ENCODE measurements around the gene EHMT2. TPM values are rescaled to one million over a fixed set of nuclear protein-coding genes. Genes with fewer than 3 reads are reported as not detected.
A peak's percentile ranks its signal among the peaks of the same experiment; 100 is the strongest.

Gene EHMT2
- total RNA-seq, 4 donors from 2014 or later, result 26.9 to 47.7 (median 38.7) TPM

DNA sequence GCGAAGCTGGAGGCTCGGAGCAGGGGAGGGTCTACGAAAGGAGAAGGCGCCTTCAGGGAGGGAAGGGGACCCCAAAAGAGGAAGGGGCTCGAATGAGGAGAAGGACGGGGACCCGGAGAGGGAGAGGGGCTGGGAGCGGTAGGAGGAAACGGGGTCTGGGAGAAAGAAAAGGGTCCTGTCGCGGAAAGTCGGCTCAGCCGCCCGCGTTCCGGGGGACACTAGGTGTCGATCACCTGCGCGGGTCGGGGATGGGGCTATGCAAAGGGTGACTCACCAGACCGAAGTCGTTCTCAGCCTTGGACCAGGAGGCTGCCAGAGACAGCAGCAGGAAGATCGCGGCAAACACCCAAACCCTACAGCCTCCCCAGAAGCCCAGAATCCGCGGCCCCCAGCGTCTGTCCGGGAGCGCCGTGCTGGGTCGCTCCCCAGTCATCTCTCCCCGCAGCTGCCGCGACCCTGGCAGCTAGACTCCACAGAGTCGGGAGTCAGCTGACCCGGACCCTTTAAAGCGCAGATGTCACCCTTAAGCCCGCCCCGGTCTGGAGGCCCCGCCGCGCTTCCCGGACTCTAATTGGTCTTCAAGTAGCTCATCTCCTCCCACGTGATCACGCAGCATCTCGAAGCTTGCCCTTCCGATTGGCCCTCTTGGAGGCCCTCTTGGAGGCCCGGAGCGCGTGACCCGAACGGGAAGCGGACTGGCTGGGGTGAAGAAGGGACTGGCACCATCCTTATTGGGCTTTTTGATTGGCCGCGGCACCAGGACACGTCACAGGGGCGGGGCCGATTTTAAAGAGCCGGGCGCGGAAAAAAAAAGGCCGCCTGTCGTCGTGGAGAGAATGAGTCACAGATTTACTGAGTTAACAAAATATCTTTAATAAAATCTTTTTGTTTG, 34.9 kb downstream of the EHMT2 start, which contains the start of gene NEU1:
TSS of gene NEU1 (minus strand) at position 478 of the 892 bp plus-strand sequence. CDS start at position 433, 45 bp downstream.
- 1% methylated on average over 52 of the region's 64 CpGs for WGBS, 2 donors
- intact Hi-C loops (cut with DNase I), result loop anchor here (5.0 kb wide), 1 partner anchor 35 kb away; the partner anchor contains the start of gene EHMT2

DNA sequence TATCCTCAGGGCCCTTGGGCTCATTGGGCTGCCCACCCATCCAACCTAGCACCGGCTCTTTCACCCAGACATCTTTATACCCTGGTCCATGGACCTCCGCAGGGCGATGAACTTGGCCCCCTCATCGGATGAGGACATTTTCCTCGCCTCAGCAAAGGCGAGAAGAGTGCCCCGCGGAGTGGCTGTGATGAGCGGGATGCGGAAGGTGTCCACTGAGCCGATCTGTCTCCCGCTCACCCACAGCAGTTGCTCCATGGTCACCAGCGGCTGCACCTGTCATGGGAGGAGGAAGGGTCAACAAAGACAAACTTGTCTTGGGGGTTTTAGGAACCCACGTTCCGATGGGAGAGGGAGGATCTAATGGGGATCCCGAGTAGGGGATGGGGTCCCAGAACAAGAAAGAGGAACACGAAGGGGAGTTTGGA, 35.6 kb downstream of the EHMT2 start:
- Histone ChIP-seq H3K36me3 (peaks cover 14 to 23% of the 10 kb centered on the region in 2 donors), H3K27ac (peak overlapping the region in 2 of 3 donors; percentile 87 to 90), H3K9me3 (no peaks in the 10 kb centered on the region), H3K4me1 (peaks cover 17 to 22% of the 10 kb centered on the region in 2 donors), H3K27me3 (no peaks in the 10 kb centered on the region), H3K4me3 (replicated peaks in 1 of 3) (peak overlapping the region; percentile 38 to 66 (median 65))
- TF ChIP-seq CTCF (IDR thresholded peaks at IDR 0.05) (no peak), POLR2A (IDR thresholded peaks at IDR 0.05) (no peak)
- DNase-seq, result no peak
- WGBS, 2 donors, result 27 to 39% methylated on average over 16 to 17 of the region's 17 CpGs
- intact Hi-C loops (cut with DNase I), result loop anchor here (5.0 kb wide), 1 partner anchor 35 kb away; the partner anchor contains the start of gene EHMT2

More for the DNA sequence above, 34.9 kb downstream of the EHMT2 start, which contains the start of gene NEU1:
- Histone ChIP-seq H3K36me3 (peaks cover 14 to 23% of the 10 kb centered on the region in 2 donors), H3K4me1 (peaks cover 17 to 22% of the 10 kb centered on the region in 2 donors), H3K27me3 (no peaks in the 10 kb centered on the region), H3K27ac (peak within 1 kb of the TSS; percentile 55 to 90 (median 87)), H3K9me3 (no peaks in the 10 kb centered on the region), H3K4me3 (replicated peaks in 1 of 3) (peak within 1 kb of the TSS; percentile 38 to 66 (median 65))
- peak; percentile 100 for DNase-seq
- peak; percentile 64 to 98 for TF ChIP-seq POLR2A (IDR thresholded peaks at IDR 0.05)
- TF ChIP-seq CTCF (IDR thresholded peaks at IDR 0.05), result peak in 1 of 6 experiments; percentile 13

GRCh38 chr6:31861150-31861549, 36.3 kb downstream of the EHMT2 start:
- Histone ChIP-seq H3K9me3 (no peaks in the 10 kb centered on the region), H3K4me1 (peaks cover 17 to 22% of the 10 kb centered on the region in 2 donors), H3K36me3 (peaks cover 14 to 23% of the 10 kb centered on the region in 2 donors), H3K27ac (peak overlapping the region in 1 of 3 donors; percentile 90), H3K27me3 (no peaks in the 10 kb centered on the region), H3K4me3 (replicated peaks in 1 of 3) (no peak overlapping the region)
- 92 to 94% methylated on average over 7 of the region's 7 CpGs for WGBS, 2 donors
- intact Hi-C loops (cut with DNase I), result loop anchor here (5.0 kb wide), 1 partner anchor 36 kb away; the partner anchor contains the start of gene EHMT2
- no peak for TF ChIP-seq POLR2A (IDR thresholded peaks at IDR 0.05)
- TF ChIP-seq CTCF (IDR thresholded peaks at IDR 0.05), result no peak
- no peak for DNase-seq

DNA sequence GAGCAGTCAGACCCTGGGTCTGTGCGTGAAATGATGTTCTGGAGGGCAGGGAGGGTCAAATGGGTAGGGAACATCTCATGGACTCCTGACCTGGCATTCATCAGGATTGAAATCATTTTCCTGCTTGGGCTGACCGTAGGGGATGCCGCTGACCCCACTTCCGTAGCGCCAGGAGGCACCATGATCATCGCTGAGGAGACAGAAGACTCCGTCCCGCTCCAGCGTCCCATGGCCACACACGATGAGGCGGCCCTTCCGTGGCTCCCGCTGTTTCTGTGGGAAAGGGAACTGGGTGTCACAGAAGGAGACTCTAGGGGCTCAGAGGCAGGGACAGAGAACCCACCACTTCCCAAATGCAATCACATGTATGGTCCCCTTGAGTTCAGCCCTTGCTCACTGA, 37.1 kb downstream of the EHMT2 start:
- DNase-seq, result no peak
- Histone ChIP-seq H3K4me3 (replicated peaks in 1 of 3) (no peak overlapping the region), H3K9me3 (no peaks in the 10 kb centered on the region), H3K4me1 (peaks cover 17 to 22% of the 10 kb centered on the region in 2 donors), H3K27me3 (no peaks in the 10 kb centered on the region), H3K27ac (no peak overlapping the region), H3K36me3 (peaks cover 14 to 23% of the 10 kb centered on the region in 2 donors)
- intact Hi-C loops (cut with DNase I), result loop anchor here (5.0 kb wide), 1 partner anchor 37 kb away; the partner anchor contains the start of gene EHMT2
- 92 to 93% methylated on average over 13 of the region's 13 CpGs for WGBS, 2 donors
- no peak for TF ChIP-seq POLR2A (IDR thresholded peaks at IDR 0.05)
- no peak for TF ChIP-seq CTCF (IDR thresholded peaks at IDR 0.05)
